ENCODE data around the gene PPP2R5E.
A peak's percentile ranks its signal among the peaks of the same experiment; 100 is the strongest.
"Not testable (repeated sequence)": the region's sequence is repeated elsewhere in the genome, so short reads cannot be mapped to it uniquely, and the experiment has no call there.

PPP2R5E gene

GRCh38 chr14:63543000-63543825 is at the start of gene PPP2R5E:
PPP2R5E (minus strand) TSS chr14:63543377; CDS start chr14:63539685, 3,692 bp downstream.
- DNase-seq, result peak; percentile 99 to 100

DNA sequence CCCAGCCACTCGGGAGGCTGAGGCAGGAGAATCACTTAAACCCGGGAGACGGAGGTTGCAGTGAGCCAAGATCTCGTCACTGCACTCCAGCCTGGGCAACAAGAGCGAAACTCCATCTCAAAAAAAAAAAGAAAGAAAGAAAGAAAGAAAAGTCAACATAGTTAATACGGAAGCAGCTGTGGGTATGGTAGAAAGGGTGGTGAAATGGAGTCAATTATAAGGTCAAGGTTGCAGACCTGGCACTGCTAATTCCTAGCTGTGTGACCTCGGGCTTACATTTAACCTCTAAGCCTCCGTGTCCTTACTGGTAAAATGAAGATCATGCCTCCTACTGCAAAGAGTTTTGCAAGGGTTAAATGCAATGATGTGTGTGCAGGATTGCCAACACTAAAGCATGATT is 39.9 kb upstream of the PPP2R5E start:
- not testable (repeated sequence) for DNase-seq

DNA sequence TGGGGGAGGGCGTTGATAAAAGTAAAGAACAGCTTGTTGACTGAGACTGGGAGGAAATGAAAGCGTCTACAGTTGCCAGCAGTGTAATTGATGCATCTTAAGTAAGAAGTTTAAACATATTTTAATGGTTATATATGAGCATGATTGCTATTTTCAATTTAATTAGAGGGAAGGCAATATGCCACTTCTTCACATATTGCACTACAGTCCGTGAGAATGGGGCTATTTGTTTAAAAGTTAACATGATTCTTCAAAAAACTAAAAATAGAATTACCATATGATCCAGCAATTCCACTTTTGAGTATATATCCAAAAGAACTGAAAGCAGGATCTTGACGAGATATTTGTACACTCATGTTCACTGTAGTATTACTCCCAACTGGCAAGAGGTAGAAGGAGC is 38.3 kb upstream of the PPP2R5E start:
- no peak for DNase-seq

- no peak for DNase-seq
Observed at GRCh38 chr14:63578300-63578699, 35.1 kb upstream of the PPP2R5E start.

DNA sequence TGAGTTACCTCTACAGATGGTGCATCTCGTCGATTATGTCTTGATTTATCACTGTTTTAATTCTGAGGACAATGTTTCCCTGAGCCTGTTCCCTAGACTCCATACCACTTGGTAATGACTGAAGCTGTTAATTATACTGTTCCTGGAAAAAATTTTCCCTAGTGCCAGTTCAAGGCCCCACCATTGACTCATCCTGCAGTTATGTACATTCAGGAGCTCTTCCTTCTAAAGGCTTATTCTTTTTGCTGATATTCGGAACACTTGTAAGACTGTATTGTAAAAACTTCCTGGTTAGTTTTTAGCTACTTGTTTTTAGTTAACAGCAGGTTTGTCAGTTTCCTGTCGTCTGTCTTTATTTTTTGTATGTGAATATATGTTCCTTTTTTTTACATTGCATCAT is 30.4 kb upstream of the PPP2R5E start:
- DNase-seq, result no peak

- no peak for DNase-seq
Observed at GRCh38 chr14:63565448-63565847, 22.3 kb upstream of the PPP2R5E start.

GRCh38 chr14:63564318-63564717 is 21.1 kb upstream of the PPP2R5E start:
- no peak for DNase-seq

GRCh38 chr14:63563370-63564026 is 20.3 kb upstream of the PPP2R5E start:
- no peak for DNase-seq

DNA sequence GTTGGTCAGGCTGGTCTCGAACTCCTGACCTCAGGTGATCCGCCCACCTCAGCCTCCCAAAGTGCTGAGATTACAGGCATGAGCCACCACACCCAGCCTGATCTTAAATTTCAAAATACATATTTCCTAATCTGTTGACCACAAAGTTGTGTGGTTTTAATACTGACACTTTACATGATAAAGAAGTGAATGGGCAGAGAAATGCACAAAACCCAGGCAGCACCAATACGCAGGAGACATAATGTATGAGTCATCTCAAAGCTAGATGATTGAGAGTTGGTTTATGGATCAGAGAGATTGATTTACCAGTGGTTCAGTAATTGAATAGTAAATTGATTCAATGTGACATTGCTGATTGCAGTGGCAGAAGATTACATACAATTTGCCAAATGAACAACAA is 19.2 kb upstream of the PPP2R5E start:
- no peak for DNase-seq

DNA sequence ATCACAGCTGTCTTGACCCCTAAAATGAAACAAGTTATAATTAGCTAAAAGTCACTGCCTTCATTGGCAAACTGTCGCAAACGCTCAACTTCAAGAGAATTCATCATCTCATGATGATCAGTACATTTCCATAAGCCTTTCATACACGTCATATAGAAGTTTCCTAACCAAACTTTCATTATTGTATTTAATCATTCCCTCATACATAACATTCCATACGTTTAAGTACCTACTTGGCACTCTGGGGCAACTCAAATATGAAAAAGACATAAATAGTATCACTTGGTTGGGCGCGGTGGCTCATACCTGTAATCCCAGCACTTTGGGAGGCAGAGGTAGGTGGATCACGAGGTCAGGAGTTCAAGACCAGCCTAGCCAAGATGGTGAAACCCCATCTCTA is 12.4 kb upstream of the PPP2R5E start:
- DNase-seq, result no peak

GRCh38 chr14:63551332-63551731 is 8.2 kb upstream of the PPP2R5E start:
- DNase-seq, result no peak

DNA sequence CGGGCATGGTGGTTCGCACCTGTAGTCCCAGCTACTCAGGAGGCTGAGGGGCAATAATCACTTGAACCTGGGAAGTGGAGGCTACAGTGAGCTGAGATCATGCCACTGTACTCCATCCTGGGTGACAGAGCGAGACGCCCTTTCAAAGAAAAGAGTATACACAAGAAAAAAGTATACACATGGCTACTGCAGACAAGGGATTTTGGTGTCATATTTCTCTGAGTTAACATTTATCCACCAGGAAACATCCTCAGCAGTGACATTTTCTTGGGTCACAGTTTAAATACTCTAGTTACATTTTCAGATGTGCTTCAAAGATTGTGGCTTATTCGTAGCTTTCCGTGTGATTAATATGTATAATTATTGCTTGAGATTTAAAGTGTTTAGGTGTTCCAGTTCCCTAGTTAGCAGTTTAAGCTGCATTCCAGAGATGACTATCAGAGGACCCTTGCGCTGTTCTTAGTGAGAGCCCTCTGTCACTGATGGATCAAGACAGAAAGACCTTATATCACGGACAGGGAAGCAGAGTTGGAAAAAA is 4.7 kb upstream of the PPP2R5E start:
- no peak for DNase-seq

GRCh38 chr14:63545431-63545830 is 2.3 kb upstream of the PPP2R5E start:
- no peak for DNase-seq

DNA sequence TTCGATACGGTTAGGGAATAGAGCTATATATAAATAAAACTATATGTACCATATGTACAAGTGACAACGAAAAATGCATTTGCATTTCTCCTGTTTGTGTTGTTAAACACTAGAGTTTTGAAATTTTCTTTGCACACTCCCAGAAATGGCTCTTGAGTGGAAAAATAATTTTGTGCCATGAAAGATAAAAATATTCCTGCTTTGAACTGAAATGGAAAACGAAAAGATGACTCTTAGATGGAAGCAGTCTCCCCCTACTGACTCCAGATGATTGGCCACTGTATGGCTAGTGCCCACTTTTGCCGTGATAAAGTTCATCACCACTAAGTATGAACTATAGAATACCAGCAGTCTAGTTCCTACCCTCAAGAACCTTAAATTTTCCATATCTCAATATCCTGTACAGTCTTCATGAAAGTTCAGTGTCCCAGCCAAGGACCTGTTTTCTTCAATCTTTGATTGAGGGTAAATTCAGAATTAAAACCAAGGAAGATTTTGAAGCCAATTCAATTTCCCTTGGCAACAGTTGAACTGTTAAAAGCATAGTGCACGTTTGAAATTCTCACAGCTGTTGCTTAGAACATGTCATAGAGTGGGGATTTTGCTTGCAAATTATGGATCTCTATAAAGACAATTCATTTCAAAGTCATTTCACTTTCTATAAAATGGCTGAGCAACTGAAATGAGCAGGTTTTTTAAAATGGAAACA is 1.6 kb upstream of the PPP2R5E start:
- peak; percentile 27 to 60 for DNase-seq

DNA sequence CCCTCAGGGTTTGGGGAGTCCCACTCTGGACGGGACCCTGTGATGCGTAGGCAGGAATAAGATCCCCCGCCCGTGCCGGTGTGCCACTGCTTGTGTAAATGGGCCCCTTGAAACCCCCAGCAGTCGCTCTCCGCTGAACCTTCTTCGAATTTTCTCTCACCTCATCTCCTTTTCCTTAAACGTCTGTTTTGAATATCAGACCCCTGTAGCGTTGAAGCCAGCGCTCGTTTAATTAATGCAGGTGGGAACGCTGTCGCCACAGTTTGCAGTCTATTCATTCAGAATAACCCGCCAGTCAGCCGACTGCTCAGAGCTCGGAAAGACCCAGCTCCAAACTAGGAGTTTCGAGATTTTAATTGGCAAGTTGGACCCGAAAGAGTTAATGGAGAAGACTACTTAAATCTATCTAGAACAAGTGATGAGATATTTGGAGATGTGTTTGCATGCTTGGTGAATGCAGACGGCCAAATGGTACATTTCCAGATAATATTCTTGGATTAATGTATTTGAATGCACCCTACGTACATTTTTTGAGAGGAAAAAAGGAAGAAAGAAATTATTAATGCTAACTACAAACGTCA is 739 bp upstream of the PPP2R5E start:
- peak in 1 of 2 experiments; percentile 72 for DNase-seq

GRCh38 chr14:63542231-63542999 is 762 bp downstream of the PPP2R5E start:
- DNase-seq, result peak; percentile 66 to 67

DNA sequence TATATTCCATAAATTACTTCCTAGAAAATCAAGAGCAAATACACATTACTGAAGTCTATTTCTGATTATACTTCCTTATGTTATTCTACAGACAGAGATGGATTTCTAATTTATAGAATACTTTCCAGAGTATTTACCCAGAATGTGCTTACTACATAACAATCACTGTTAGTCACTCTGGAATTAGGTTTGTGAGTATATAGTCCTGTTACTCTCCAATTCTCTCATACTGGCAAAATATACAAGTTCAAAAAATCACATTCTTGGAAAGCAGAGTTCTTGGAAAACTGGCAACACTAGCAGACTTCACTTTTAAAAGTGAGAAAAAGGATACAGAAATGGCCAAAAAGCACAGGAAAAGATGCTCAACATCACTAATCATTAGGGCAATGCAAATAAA is 7.3 kb downstream of the PPP2R5E start:
- DNase-seq, result no peak

DNA sequence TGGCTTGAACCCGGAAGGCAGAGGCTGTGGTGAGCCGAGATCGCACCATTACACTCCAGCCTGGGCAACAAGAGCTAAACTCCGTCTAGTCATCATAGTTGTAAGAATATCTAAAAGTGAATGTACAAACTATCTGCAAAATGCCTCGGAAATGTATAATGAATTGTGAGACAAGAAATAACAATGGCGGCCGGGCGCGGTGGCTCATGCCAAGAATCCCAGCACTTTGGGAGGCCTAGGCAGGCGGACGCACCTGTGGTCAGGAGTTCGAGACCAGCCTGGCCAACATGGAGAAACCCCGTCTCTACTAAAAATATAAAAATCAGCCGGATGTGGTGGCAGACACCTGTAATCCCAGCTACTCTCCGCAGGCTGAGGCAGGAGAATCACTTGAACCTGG is 9.7 kb downstream of the PPP2R5E start:
- DNase-seq, result no peak

DNA sequence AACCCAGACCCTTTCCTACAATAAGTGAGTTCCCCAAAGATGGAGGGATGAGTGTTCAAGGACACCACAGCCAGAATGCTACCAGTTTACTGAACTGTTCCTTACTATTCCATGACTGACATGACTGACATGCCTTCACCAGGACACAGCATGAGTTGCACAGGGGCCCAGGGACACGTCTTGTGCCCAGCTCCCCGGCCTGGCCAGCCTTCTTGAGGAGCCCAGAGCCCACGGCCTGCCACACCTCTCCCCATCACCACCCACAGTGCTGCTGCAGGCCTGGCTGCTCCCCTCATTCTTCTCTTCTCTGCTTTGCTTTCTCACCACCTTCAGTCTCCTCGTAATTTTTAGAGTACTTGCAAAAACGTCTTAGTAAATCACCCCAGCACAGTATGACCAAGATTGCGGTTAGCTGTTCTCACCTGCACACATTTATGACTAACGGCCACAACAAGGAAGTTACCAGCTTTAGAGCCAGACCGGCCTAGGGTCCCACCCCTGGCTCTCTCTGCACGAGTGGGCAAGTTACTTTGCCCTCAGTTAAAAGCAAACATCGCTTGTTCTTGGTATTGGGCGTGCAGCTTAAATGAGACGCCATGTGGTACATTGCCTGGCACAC is 18.5 kb downstream of the PPP2R5E start:
- DNase-seq, result no peak

GRCh38 chr14:63523735-63524426 is 19.3 kb downstream of the PPP2R5E start:
- DNase-seq, result peak in 1 of 2 experiments; percentile 38

GRCh38 chr14:63522511-63522910 is 20.7 kb downstream of the PPP2R5E start:
- not testable (repeated sequence) for DNase-seq

All from NCI-H524 (cell line).